ENCODE measurements around the gene DRC7.

DNA sequence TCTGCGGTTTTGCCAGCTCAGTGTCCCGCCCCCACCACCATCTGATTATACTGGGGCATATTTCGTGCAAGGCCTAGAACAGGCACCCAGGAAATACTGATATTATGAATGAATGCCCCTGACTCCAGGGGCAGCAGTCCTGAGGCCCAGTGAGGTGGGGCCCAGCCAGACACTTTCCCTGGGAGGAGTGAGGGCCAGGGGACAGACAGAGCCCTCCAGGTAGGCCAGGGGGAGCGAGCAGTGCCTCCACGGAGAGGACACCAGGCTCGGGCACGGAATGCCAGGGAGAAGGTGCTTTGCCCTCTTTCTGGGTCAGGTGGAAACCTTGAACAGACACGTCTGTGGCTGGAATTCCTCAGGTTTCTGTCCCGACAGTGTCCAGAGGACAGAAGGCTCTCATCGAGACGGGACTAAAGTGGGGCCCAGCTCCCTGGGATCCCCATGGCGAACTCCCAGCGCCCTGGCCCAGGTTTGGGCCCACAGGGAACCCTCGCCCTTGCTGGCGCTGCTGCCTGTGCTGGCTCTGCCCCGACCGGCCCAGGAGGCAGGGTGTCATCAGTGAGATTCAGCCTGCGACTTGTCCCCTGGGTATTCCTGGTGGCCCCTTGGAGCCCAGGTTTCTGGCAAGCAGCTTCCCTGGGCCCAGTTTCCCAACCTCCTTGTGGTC lies 45.3 kb downstream of the DRC7 start:
- TF ChIP-seq, protein P1, sequence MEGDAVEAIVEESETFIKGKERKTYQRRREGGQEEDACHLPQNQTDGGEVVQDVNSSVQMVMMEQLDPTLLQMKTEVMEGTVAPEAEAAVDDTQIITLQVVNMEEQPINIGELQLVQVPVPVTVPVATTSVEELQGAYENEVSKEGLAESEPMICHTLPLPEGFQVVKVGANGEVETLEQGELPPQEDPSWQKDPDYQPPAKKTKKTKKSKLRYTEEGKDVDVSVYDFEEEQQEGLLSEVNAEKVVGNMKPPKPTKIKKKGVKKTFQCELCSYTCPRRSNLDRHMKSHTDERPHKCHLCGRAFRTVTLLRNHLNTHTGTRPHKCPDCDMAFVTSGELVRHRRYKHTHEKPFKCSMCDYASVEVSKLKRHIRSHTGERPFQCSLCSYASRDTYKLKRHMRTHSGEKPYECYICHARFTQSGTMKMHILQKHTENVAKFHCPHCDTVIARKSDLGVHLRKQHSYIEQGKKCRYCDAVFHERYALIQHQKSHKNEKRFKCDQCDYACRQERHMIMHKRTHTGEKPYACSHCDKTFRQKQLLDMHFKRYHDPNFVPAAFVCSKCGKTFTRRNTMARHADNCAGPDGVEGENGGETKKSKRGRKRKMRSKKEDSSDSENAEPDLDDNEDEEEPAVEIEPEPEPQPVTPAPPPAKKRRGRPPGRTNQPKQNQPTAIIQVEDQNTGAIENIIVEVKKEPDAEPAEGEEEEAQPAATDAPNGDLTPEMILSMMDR (IDR thresholded peaks at IDR 0.05; ENCODE audit: poor library complexity, severe bottlenecking) = no peak
- TF ChIP-seq SMC3 (conservative IDR thresholded peaks at IDR 0.05; ENCODE audit: poor library complexity) = no peak
- no peak for TF ChIP-seq EZH2 (IDR thresholded peaks at IDR 0.05; ENCODE audit: borderline replicate concordance, insufficient read depth, low read length, poor library complexity, severe bottlenecking)
- no peak for TF ChIP-seq POLR2AphosphoS5 (IDR thresholded peaks at IDR 0.05)
- TF ChIP-seq MXI1 (conservative IDR thresholded peaks at IDR 0.05; ENCODE audit: poor library complexity, severe bottlenecking) = no peak

All from neural cell (in vitro differentiated cells).